Loucy (cell line): Measurements from ENCODE around the gene WDR54.

Experiments used
- CTCF ChIP-seq: fragments of 200-600 bp; sonication (generic); conservative IDR thresholded peaks from 2 replicates; pipeline ENCODE4 v1.5.1; 2014; ENCODE audit warnings: mild to moderate bottlenecking, antibody characterized with exemption, low read length
- EZH2phosphoT487 ChIP-seq: fragments of 200-600 bp; IDR thresholded peaks from 2 replicates; pipeline ENCODE4 v1.6.1; 2018; ENCODE audit warnings: antibody characterized with exemption, mild to moderate bottlenecking, moderate library complexity, borderline replicate concordance

GRCh38 chr2:74374509-74375205, 46.9 kb upstream of the WDR54 start:
- no peak for TF ChIP-seq CTCF
- no peak for TF ChIP-seq EZH2phosphoT487
